HepG2 (cell line): ENCODE data around the gene NACC2. TPM values are rescaled to one million over a fixed set of nuclear protein-coding genes. Genes with fewer than 3 reads are reported as not detected.

ENCODE experiments used
- ARID5B ChIP-seq: IDR thresholded peaks from 2 replicates; pipeline ENCODE4 v1.4.0; 2020; ENCODE audit warnings: mild to moderate bottlenecking, missing genetic modification reagents
- ASH2L ChIP-seq: fragments of 300-600, 200-600 bp; sonication (generic); IDR thresholded peaks from 2 replicates; pipeline ENCODE4 v1.7.0; 2017; ENCODE audit warnings: low read depth, mild to moderate bottlenecking, moderate library complexity, mixed read lengths, low read length; ENCODE audit not compliant: insufficient read length
- ATF7 ChIP-seq, 2 experiments: fragments of 450-650 bp in 1 of 2; sonication (generic) in 1 of 2; formaldehyde crosslinking in 1 of 2; IDR thresholded peaks; 2 replicates each; pipeline versions ENCODE4 v1.4.0 to v1.6.1; 2016 to 2020; ENCODE audit warnings: antibody characterized with exemption in 1 of 2, mild to moderate bottlenecking in 1 of 2, missing genetic modification reagents in 1 of 2
- CSRNP1 ChIP-seq: sonication (generic); formaldehyde crosslinking; IDR thresholded peaks from 2 replicates; pipeline ENCODE4 v1.8.1; 2023; ENCODE audit warnings: mild to moderate bottlenecking, missing genetic modification reagents
- DNMT1 ChIP-seq: sonication (generic); formaldehyde crosslinking; IDR thresholded peaks from 2 replicates; pipeline ENCODE4 v1.5.1; 2020; ENCODE audit warnings: mild to moderate bottlenecking, missing genetic modification reagents
- FOXP1 ChIP-seq, 2 experiments: fragments of 450-650 bp in 1 of 2; IDR thresholded peaks; 2 replicates each; pipeline ENCODE4 v1.6.1; 2017 to 2018; ENCODE audit warnings: antibody characterized with exemption in 1 of 2
- FOXP4 ChIP-seq: sonication (generic); formaldehyde crosslinking; IDR thresholded peaks from 2 replicates; pipeline ENCODE4 v1.4.0; 2020; ENCODE audit warnings: missing genetic modification reagents
- HNRNPUL1 ChIP-seq: fragments of 200-400 bp; formaldehyde crosslinking; IDR thresholded peaks from 2 replicates; pipeline ENCODE4 v1.6.1; 2017; ENCODE audit warnings: low read depth, mild to moderate bottlenecking, low read length, moderate library complexity
- NFE2 ChIP-seq: sonication (generic); formaldehyde crosslinking; IDR thresholded peaks from 2 replicates; pipeline ENCODE4 v1.4.0; 2020; ENCODE audit warnings: missing genetic modification reagents
- NFKBIZ ChIP-seq: IDR thresholded peaks from 2 replicates; pipeline ENCODE4 v1.6.1; 2018; ENCODE audit warnings: missing genetic modification reagents, missing compliant biosample characterization
- RBFOX2 ChIP-seq: fragments of 200-400 bp; formaldehyde crosslinking; IDR thresholded peaks from 2 replicates; pipeline ENCODE4 v1.6.1; 2017; ENCODE audit warnings: low read depth, mild to moderate bottlenecking, low read length
- RFX3 ChIP-seq: IDR thresholded peaks from 2 replicates; pipeline ENCODE4 v1.6.1; 2016; ENCODE audit warnings: missing biosample characterization, missing genetic modification reagents
- RFXAP ChIP-seq: sonication (generic); formaldehyde crosslinking; IDR thresholded peaks from 2 replicates; pipeline ENCODE4 v1.4.0; 2020; ENCODE audit warnings: missing genetic modification reagents, borderline replicate concordance
- SMARCC2 ChIP-seq: fragments of 450-650 bp; IDR thresholded peaks from 2 replicates; pipeline ENCODE4 v1.6.1; 2017; ENCODE audit warnings: antibody characterized with exemption, mild to moderate bottlenecking
- TMF1 ChIP-seq: sonication (generic); formaldehyde crosslinking; IDR thresholded peaks from 2 replicates; pipeline ENCODE4 v1.8.1; 2022; ENCODE audit warnings: low read depth, missing genetic modification reagents
- XRCC5 ChIP-seq: fragments of 200-400 bp; formaldehyde crosslinking; optimal IDR thresholded peaks from 2 replicates; pipeline ENCODE3; 2017; ENCODE audit warnings: mild to moderate bottlenecking, low read length
- ZBTB49 ChIP-seq: sonication (generic); formaldehyde crosslinking; IDR thresholded peaks from 2 replicates; pipeline ENCODE4 v1.4.0; 2020; ENCODE audit warnings: missing genetic modification reagents, borderline replicate concordance
- ZNF563 ChIP-seq: sonication (generic); formaldehyde crosslinking; IDR thresholded peaks from 2 replicates; pipeline ENCODE4 v1.8.0; 2022; ENCODE audit warnings: mild to moderate bottlenecking, moderate library complexity, missing genetic modification reagents
- ZNF597 ChIP-seq: sonication (generic); formaldehyde crosslinking; IDR thresholded peaks from 2 replicates; pipeline ENCODE4 v1.5.0; 2020; ENCODE audit warnings: missing genetic modification reagents
- polyA plus RNA-seq, 8 experiments: library from polyadenylated mRNA; depleted of rRNA in 3 of 8; stranded (reverse) in 7 of 8; unstranded in 1 of 8; fragments of >200 nt; fragmentation: Illumina TruSeq in 4 of 8; extraction: Trizol in 4 of 8; gene quantifications; 2 replicates each; pipeline versions ENCODE4 v1.2.1 to v1.2.3, GENCODE V29; 2011 to 2016; ENCODE audit warnings: low read depth in 4 of 8, missing spikeins in 1 of 8, mixed read lengths in 1 of 8; ENCODE audit not compliant: insufficient read depth in 1 of 8
- total RNA-seq, 5 experiments: library from RNA; depleted of rRNA; stranded (reverse); fragments of >200 nt; fragmentation: Illumina TruSeq; extraction: Trizol; gene quantifications; 2 replicates each; pipeline ENCODE4 v1.2.3, GENCODE V29; 2016; ENCODE audit warnings: low read depth in 1 of 5

NACC2 gene
- total and polyA plus RNA-seq, 2 of the 13 experiments (the other 11 are each of a cell fraction or from before 2014, with no cell fraction given): 5.9 to 12.3 TPM

GRCh38 chr9:135971892-135972291 is 123.2 kb downstream of the NACC2 start (continued):
- TF ChIP-seq ARID5B (CRISPR knock-in tag): peak; percentile 92
- no peak for TF ChIP-seq ZNF597 (CRISPR knock-in tag)
- peak; percentile 97 for TF ChIP-seq TMF1
- TF ChIP-seq NFE2 (CRISPR knock-in tag): peak; percentile 77
- no peak for TF ChIP-seq ASH2L
- peak; percentile 93 for TF ChIP-seq RFXAP (CRISPR knock-in tag)
- no peak for TF ChIP-seq ATF7 (IDR thresholded peaks at IDR 0.05)
- peak; percentile 77 for TF ChIP-seq ATF7 (CRISPR knock-in tag; IDR thresholded peaks at IDR 0.05)
- peak; percentile 67; the same call in 1 of the 2 replicates for TF ChIP-seq DNMT1 (CRISPR knock-in tag)
- peak; percentile 100 for TF ChIP-seq ZNF563 (CRISPR knock-in tag)
- TF ChIP-seq FOXP1 (IDR thresholded peaks at IDR 0.05): no peak
- TF ChIP-seq FOXP1 (CRISPR knock-in tag; IDR thresholded peaks at IDR 0.05): peak; percentile 57; the same call in 1 of the 2 replicates
- peak; percentile 96 for TF ChIP-seq CSRNP1 (CRISPR knock-in tag)
- no peak for TF ChIP-seq RBFOX2
- peak; percentile 83 for TF ChIP-seq XRCC5
- TF ChIP-seq FOXP4 (CRISPR knock-in tag): peak; percentile 79
- peak; percentile 99 for TF ChIP-seq ZBTB49 (CRISPR knock-in tag)
- peak; percentile 69 for TF ChIP-seq RFX3 (CRISPR knock-in tag)
- peak; percentile 99 for TF ChIP-seq NFKBIZ
- no peak for TF ChIP-seq HNRNPUL1
- no peak for TF ChIP-seq SMARCC2
